ENCODE data around the gene DVL3.

The DVL3 gene

DNA sequence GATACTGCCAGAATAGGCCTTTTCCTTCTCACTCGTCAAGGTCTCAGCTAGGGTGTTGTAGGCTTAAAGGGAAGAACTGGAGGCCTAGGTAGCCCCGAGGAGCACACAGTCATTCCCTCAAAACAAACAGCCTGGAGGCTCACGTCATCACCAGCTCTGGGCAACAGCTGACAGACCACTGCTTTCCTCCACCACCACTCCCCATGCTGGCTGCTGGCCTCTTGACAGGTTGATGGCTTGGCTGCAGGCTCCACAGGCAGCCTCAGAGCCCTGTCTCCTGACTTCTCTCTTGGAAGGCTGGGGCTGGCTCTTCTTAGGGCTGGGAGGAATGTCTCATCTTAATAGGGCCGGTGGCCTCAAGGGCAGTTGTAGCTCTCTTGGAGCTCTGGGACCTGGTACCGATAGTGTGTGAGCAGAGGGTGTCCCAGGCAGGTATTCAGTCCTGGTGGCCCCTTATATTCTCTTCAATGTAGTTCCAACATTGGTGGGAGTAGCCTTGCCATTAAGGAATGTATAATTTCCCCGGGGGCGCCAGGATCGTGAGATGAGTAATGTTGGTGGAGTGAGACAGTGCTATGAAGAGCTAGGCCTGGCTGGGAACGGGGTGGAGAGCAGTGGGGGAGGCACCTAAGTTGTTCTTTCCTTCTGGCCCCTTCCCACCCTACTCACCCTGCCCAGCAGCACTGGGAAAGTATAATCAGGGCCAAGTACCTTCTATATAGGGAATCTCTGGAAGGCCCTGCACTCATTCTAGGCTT is 13.4 kb downstream of the DVL3 start:
- H3K4me1 ChIP-seq (ENCODE audit: control insufficient read depth, insufficient read depth, low read length, poor library complexity, severe bottlenecking) = peaks cover 24% of the 10 kb centered on the region
- WGBS, 2 experiments (ENCODE audit: insufficient coverage in 2 of 2) = 88 to 95% methylated on average over 5 to 7 of the region's 9 CpGs
- H3K36me3 ChIP-seq (ENCODE audit: control insufficient read depth, insufficient read depth, low read length) = peaks cover 97% of the 10 kb centered on the region
- H3K9me3 ChIP-seq (ENCODE audit: control insufficient read depth, low read length) = no peaks in the 10 kb centered on the region
- H3K4me3 ChIP-seq (ENCODE audit: extremely low read depth, insufficient read depth, low read length, poor library complexity, severe bottlenecking) = no peak overlapping the region
- H3K27ac ChIP-seq (ENCODE audit: low read depth, low read length, severe bottlenecking) = no peak overlapping the region

DNA sequence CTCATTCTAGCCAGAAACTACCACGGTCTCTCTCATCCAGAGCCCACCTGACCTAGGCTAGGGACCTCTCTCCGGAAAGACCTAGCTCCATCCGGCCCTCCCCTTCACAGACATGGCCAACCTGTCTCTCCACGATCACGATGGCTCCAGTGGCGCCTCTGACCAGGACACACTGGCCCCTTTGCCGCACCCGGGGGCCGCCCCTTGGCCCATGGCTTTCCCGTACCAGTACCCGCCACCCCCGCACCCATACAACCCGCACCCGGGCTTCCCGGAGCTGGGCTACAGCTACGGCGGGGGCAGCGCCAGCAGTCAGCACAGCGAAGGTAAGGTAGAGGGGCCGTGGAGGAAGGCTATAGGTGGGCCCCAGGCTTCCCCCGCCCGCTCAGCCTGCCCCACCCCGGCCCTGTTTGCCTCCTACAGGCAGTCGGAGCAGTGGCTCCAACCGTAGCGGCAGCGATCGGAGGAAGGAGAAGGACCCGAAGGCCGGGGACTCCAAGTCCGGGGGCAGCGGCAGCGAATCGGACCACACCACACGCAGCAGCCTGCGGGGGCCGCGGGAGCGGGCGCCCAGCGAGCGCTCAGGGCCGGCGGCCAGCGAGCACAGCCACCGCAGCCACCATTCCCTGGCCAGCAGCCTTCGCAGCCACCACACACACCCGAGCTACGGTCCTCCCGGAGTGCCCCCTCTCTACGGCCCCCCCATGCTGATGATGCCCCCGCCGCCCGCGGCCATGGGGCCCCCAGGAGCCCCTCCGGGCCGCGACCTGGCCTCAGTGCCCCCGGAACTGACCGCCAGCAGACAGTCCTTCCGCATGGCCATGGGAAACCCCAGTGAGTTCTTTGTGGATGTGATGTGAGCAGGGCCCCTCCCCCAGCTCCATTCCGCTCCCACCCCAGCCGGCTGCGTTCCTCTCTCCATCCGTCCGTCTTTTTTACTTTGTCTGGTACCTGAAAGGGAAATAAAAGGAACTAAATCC is 15.0 kb downstream of the DVL3 start:
- Histone ChIP-seq H3K4me3 (ENCODE audit: extremely low read depth, insufficient read depth, low read length, poor library complexity, severe bottlenecking) (no peak overlapping the region), H3K36me3 (ENCODE audit: control insufficient read depth, insufficient read depth, low read length) (peaks cover 86% of the 10 kb centered on the region), H3K9me3 (ENCODE audit: control insufficient read depth, low read length) (no peaks in the 10 kb centered on the region), H3K4me1 (ENCODE audit: control insufficient read depth, insufficient read depth, low read length, poor library complexity, severe bottlenecking) (peaks cover 26% of the 10 kb centered on the region), H3K27ac (ENCODE audit: low read depth, low read length, severe bottlenecking) (no peak overlapping the region)
- WGBS, 2 experiments (ENCODE audit: insufficient coverage in 2 of 2) = 96 to 97% methylated on average over 37 to 44 of the region's 66 CpGs

DNA sequence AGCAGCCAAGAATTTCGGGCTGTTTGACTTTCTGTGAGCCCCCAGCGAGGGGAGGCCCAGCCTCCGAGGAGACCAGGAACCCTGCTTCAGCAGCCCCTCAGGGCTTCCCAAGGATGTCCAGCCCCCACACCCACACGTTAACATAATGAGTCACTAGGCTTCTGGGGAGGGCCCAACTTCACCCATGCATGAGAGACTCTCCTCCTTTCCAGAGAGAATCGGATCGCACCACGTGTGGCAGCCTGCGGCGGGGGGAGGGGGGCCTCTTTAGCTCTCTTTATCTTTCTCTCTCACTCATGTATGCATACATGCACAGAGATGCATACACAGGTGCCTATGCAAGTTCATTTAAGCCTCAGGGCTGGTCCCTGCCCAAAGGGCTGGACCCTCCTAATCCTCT is 16.4 kb downstream of the DVL3 start:
- H3K4me1 ChIP-seq (ENCODE audit: control insufficient read depth, insufficient read depth, low read length, poor library complexity, severe bottlenecking) = peaks cover 26% of the 10 kb centered on the region
- peaks cover 75% of the 10 kb centered on the region for H3K36me3 ChIP-seq (ENCODE audit: control insufficient read depth, insufficient read depth, low read length)
- H3K27ac ChIP-seq (ENCODE audit: low read depth, low read length, severe bottlenecking) = peak overlapping the region; percentile 29
- H3K4me3 ChIP-seq (ENCODE audit: extremely low read depth, insufficient read depth, low read length, poor library complexity, severe bottlenecking) = no peak overlapping the region
- H3K9me3 ChIP-seq (ENCODE audit: control insufficient read depth, low read length) = no peaks in the 10 kb centered on the region
- WGBS, 2 experiments (ENCODE audit: insufficient coverage in 2 of 2) = 83 to 86% methylated on average over 6 to 9 of the region's 9 CpGs

DNA sequence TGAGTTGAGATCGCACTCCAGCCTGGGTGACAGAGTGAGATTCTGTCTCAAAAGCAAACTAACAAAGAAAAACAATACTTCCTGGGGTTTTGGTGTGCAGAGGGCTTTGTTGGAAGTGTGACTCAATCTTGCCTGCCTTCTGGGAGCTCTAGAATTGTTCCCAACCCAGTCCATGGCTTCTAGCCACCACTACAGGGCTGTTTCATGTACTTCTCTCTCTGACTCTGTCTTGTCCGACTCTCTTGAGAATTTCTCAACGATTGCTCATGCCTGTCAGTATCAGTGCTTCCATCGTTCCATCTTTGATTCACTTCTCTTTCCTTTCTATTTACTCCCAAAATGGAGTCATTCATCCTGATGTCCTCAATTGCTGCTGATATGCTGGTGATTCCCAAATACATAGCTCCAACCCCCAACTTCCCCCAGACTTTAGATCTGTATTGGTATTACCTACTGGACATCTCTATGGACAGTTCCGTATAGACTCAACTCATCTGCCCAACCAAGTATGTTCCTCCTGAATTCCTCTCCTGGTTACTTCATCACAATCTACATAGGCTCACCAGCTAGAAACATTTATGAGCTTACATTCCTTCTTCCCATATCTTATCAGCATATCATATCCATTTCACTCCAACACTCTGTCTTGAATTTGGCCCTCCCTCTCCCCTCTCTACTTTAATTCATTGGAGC is 17.6 kb downstream of the DVL3 start:
- Histone ChIP-seq H3K4me1 (ENCODE audit: control insufficient read depth, insufficient read depth, low read length, poor library complexity, severe bottlenecking) (peaks cover 32% of the 10 kb centered on the region), H3K9me3 (ENCODE audit: control insufficient read depth, low read length) (no peaks in the 10 kb centered on the region), H3K36me3 (ENCODE audit: control insufficient read depth, insufficient read depth, low read length) (peaks cover 71% of the 10 kb centered on the region), H3K4me3 (ENCODE audit: extremely low read depth, insufficient read depth, low read length, poor library complexity, severe bottlenecking) (no peak overlapping the region), H3K27ac (ENCODE audit: low read depth, low read length, severe bottlenecking) (peak overlapping the region; percentile 25)
- 94 to 95% methylated on average over 4 to 5 of the region's 5 CpGs for WGBS, 2 experiments (ENCODE audit: insufficient coverage in 2 of 2)

DNA sequence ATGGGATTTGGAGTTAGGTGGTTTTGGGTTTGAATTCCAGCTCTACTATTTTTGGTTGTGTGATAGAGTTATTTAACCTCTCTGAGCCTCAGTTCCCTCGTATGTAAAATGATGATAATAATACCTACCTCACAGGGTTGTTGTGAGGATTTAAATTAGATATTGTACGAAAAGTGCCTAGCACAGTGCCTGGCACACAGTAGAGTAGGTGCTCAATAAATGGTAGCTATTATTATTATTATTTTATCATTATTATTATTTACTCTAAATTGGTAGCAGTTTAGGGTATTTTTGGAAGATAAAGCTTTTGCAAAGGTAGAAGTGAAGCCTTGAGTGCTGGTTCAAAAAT is 18.2 kb downstream of the DVL3 start:
- H3K36me3 ChIP-seq (ENCODE audit: control insufficient read depth, insufficient read depth, low read length) = peaks cover 71% of the 10 kb centered on the region
- H3K4me3 ChIP-seq (ENCODE audit: extremely low read depth, insufficient read depth, low read length, poor library complexity, severe bottlenecking) = no peak overlapping the region
- no peaks in the 10 kb centered on the region for H3K9me3 ChIP-seq (ENCODE audit: control insufficient read depth, low read length)
- WGBS, 2 experiments (ENCODE audit: insufficient coverage in 2 of 2) = 80% methylated on average over 1 of the region's 2 CpGs; no CpG with 5 or more reads in 1 of the 2 experiments
- H3K4me1 ChIP-seq (ENCODE audit: control insufficient read depth, insufficient read depth, low read length, poor library complexity, severe bottlenecking) = peaks cover 37% of the 10 kb centered on the region
- peak overlapping the region; percentile 55 for H3K27ac ChIP-seq (ENCODE audit: low read depth, low read length, severe bottlenecking)

DNA sequence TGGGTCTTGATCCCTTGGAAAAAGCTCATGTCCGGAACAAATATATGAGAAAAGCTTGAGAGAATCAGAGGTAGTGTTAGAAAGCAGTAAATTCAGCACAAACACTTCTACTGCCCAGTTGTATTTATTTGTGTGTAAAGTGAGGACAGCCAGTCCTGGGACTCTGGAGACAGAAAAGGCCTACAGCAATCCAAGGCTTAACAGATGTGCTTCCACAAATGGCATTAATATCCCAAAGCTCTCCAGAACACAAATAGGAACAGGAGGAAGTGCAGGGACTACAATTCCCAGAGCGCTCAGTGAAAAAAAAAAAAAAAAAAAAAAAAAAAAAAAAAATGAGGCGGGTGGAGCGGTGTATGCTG is 19.1 kb downstream of the DVL3 start:
- H3K4me1 ChIP-seq (ENCODE audit: control insufficient read depth, insufficient read depth, low read length, poor library complexity, severe bottlenecking) = peaks cover 46% of the 10 kb centered on the region
- H3K9me3 ChIP-seq (ENCODE audit: control insufficient read depth, low read length) = no peaks in the 10 kb centered on the region
- WGBS, 2 experiments (ENCODE audit: insufficient coverage in 2 of 2) = no CpG with 5 or more reads among the region's 4 CpGs
- peak overlapping the region; percentile 11 for H3K4me3 ChIP-seq (ENCODE audit: extremely low read depth, insufficient read depth, low read length, poor library complexity, severe bottlenecking)
- H3K27ac ChIP-seq (ENCODE audit: low read depth, low read length, severe bottlenecking) = peak overlapping the region; percentile 55
- peaks cover 71% of the 10 kb centered on the region for H3K36me3 ChIP-seq (ENCODE audit: control insufficient read depth, insufficient read depth, low read length)

DNA sequence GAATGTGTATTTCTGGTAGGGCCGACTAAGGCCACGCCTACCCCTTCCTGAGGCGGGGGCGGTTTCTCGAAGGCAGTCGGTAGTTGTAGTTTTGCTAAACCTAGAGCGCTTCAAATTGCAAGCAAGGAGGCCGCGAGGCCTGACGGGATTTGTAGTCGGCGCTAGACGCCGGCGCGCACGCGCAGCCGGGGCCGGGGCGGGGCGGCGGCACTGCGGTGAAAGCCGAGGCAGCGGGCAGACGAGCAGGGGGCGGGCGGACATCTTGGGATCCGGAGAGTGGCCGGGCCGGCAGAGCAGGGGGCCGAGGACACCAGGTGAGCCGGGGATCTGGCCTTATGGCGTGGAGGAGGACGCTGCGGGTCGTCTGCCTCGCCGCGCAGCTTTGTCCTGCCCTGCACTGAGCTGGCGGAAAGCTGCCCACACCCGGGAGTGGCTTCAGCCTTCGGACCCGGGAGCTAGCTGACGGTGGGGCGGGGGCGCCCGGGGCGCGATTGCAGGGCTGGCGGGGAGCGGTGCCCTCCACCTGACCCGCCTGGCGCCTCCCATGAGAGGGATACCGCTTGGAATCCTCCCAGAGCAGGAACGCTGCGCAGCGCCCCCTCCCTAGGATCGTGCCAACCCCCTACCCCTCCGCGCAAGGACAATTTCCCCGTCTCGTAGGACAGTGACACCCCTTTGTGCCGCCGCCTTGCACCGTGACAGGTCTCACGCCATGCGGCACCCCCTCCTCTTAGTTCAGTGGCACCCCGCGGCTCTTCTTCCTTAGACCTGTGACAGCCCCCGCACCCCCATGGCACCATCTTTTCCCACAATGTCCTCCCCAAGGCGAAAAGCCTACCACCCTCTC is 19.7 kb downstream of the DVL3 start, which contains the start of gene AP2M1:
Gene AP2M1, plus strand, starts transcription at position 210 of the 847 bp plus-strand sequence. CDS start 2,139 bp downstream, outside the sequence.
- H3K4me3 ChIP-seq (ENCODE audit: extremely low read depth, insufficient read depth, low read length, poor library complexity, severe bottlenecking) = peak within 1 kb of the TSS; percentile 96
- peak within 1 kb of the TSS; percentile 96 for H3K27ac ChIP-seq (ENCODE audit: low read depth, low read length, severe bottlenecking)
- peaks cover 52% of the 10 kb centered on the region for H3K4me1 ChIP-seq (ENCODE audit: control insufficient read depth, insufficient read depth, low read length, poor library complexity, severe bottlenecking)
- H3K36me3 ChIP-seq (ENCODE audit: control insufficient read depth, insufficient read depth, low read length) = peaks cover 72% of the 10 kb centered on the region
- no peaks in the 10 kb centered on the region for H3K9me3 ChIP-seq (ENCODE audit: control insufficient read depth, low read length)
- WGBS, 2 experiments (ENCODE audit: insufficient coverage in 2 of 2) = 0 to 1% methylated on average over 52 to 56 of the region's 73 CpGs

DNA sequence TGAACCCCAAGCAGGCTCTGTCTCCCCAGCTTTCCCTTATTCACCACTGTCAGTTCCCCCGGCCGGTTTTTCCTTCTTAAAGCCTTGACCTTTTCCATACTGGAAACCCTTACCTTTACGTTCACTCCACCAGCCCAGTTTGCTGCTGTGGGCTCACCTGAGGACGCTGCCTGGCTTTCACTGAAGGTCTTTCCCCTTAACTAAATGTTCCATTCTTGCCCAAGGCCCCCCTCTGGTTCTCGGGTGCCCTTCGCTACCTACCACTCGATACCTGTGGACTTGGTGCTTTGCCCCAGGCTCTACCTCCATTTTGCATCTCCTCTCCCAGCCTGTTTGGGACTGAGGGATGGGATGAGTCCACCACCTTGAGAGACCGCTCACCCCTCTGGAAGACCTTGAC is 20.3 kb downstream of the DVL3 start:
- WGBS, 2 experiments (ENCODE audit: insufficient coverage in 2 of 2) = 2 to 6% methylated on average over 5 to 8 of the region's 8 CpGs
- Histone ChIP-seq H3K27ac (ENCODE audit: low read depth, low read length, severe bottlenecking) (peak overlapping the region; percentile 96), H3K4me1 (ENCODE audit: control insufficient read depth, insufficient read depth, low read length, poor library complexity, severe bottlenecking) (peaks cover 56% of the 10 kb centered on the region), H3K36me3 (ENCODE audit: control insufficient read depth, insufficient read depth, low read length) (peaks cover 72% of the 10 kb centered on the region), H3K4me3 (ENCODE audit: extremely low read depth, insufficient read depth, low read length, poor library complexity, severe bottlenecking) (peak overlapping the region; percentile 96), H3K9me3 (ENCODE audit: control insufficient read depth, low read length) (no peaks in the 10 kb centered on the region)

DNA sequence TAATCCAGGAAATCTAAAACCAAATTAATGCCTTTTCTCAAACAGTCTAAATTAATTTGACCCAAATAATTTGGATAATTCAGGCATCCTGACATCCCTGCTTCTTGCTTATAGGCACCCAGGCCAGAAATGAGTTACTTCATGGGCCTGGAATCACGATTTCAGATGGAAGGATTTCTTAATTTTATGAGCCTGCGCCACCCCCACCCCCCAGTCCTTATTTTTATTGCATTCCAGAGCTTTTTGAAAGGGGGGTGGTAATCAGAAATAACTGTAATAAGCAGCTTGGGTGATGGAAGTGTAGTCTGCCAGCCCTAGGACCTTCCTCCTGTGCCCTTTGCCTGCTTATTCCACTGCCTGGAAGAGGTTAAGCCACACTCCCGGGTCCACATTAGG is 20.8 kb downstream of the DVL3 start:
- peaks cover 56% of the 10 kb centered on the region for H3K4me1 ChIP-seq (ENCODE audit: control insufficient read depth, insufficient read depth, low read length, poor library complexity, severe bottlenecking)
- H3K36me3 ChIP-seq (ENCODE audit: control insufficient read depth, insufficient read depth, low read length) = peaks cover 72% of the 10 kb centered on the region
- H3K4me3 ChIP-seq (ENCODE audit: extremely low read depth, insufficient read depth, low read length, poor library complexity, severe bottlenecking) = peak overlapping the region; percentile 96
- no CpG with 5 or more reads among the region's 3 CpGs for WGBS, 2 experiments (ENCODE audit: insufficient coverage in 2 of 2)
- H3K9me3 ChIP-seq (ENCODE audit: control insufficient read depth, low read length) = no peaks in the 10 kb centered on the region
- peak overlapping the region; percentile 96 for H3K27ac ChIP-seq (ENCODE audit: low read depth, low read length, severe bottlenecking)

Measured in mesodermal cell (in vitro differentiated cells).